GM19468 (cell line): ENCODE data around the gene IPPK.

ENCODE experiments used
- ATAC-seq: cut with Tn5 transposase; IDR thresholded peaks from one replicate; pipeline ENCODE4 v1.9.1; 2021; ENCODE audit warnings: mild to moderate bottlenecking, moderate library complexity, moderate number of reproducible peaks; ENCODE audit not compliant: unreplicated experiment; ENCODE audit errors: extremely low read depth

The IPPK gene

GRCh38 chr9:92696619-92697018 is 26.7 kb upstream of the IPPK start:
- ATAC-seq: no peak

GRCh38 chr9:92686954-92687353 is 17.0 kb upstream of the IPPK start:
- ATAC-seq: no peak

GRCh38 chr9:92685022-92685421 is 15.1 kb upstream of the IPPK start:
- ATAC-seq: no peak

- no peak for ATAC-seq
These were observed 12.3 kb upstream of the IPPK start for GRCh38 chr9:92682269-92682668.

GRCh38 chr9:92680166-92681119 is 10.5 kb upstream of the IPPK start:
- no peak for ATAC-seq

GRCh38 chr9:92679413-92680165 is 9.7 kb upstream of the IPPK start:
- no peak for ATAC-seq

GRCh38 chr9:92671323-92671722 is 1.4 kb upstream of the IPPK start:
- no peak for ATAC-seq

GRCh38 chr9:92669527-92669889 is 423 bp downstream of the IPPK start:
- no peak for ATAC-seq

GRCh38 chr9:92668746-92669526 is 995 bp downstream of the IPPK start:
- ATAC-seq: no peak

- no peak for ATAC-seq
These were observed 2.9 kb downstream of the IPPK start for GRCh38 chr9:92666912-92667532.

- no peak for ATAC-seq
These were observed 3.7 kb downstream of the IPPK start for GRCh38 chr9:92666236-92666635.

GRCh38 chr9:92665836-92666235 is 4.1 kb downstream of the IPPK start:
- ATAC-seq: no peak

- ATAC-seq: no peak
These were observed 5.4 kb downstream of the IPPK start for GRCh38 chr9:92664394-92665152.

GRCh38 chr9:92663951-92664350 is 6.0 kb downstream of the IPPK start:
- no peak for ATAC-seq

GRCh38 chr9:92663126-92663525 is 6.8 kb downstream of the IPPK start:
- no peak for ATAC-seq

- no peak for ATAC-seq
These were observed 8.2 kb downstream of the IPPK start for GRCh38 chr9:92661743-92662142.

- no peak for ATAC-seq
These were observed 8.8 kb downstream of the IPPK start for GRCh38 chr9:92661127-92661526.

- ATAC-seq: no peak
These were observed 9.7 kb downstream of the IPPK start for GRCh38 chr9:92660266-92660665.

- ATAC-seq: no peak
These were observed 10.3 kb downstream of the IPPK start for GRCh38 chr9:92659601-92660000.
